ENCODE measurements around the gene MIPEP. TPM values are rescaled to one million over a fixed set of nuclear protein-coding genes. Genes with fewer than 3 reads are reported as not detected.

MIPEP gene
- total and polyA plus RNA-seq, 12 donors, result 13.9 to 28.6 (median 20.7) TPM

DNA sequence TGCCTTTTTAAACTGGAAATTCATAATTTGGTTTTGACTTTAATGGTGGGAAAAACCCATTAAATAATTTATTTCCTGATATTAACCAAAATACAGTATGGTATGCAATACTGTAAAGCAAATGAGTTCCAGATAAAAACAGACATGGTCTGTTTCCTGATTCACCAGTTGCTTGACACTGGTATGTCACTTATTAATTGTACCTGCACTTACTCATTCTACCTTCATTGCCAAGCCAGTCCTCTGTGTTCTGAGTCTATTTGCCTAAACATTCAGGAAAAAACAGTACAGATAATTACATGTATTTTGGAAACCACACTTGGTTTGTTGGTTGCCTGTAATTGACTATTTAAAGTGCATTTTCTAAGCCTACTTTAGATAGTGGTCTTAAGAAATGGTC is 159.7 kb downstream of the MIPEP start:
- no peak overlapping the region for H3K4me3 ChIP-seq
- no peak overlapping the region for H3K27ac ChIP-seq
- TF ChIP-seq, protein P1, sequence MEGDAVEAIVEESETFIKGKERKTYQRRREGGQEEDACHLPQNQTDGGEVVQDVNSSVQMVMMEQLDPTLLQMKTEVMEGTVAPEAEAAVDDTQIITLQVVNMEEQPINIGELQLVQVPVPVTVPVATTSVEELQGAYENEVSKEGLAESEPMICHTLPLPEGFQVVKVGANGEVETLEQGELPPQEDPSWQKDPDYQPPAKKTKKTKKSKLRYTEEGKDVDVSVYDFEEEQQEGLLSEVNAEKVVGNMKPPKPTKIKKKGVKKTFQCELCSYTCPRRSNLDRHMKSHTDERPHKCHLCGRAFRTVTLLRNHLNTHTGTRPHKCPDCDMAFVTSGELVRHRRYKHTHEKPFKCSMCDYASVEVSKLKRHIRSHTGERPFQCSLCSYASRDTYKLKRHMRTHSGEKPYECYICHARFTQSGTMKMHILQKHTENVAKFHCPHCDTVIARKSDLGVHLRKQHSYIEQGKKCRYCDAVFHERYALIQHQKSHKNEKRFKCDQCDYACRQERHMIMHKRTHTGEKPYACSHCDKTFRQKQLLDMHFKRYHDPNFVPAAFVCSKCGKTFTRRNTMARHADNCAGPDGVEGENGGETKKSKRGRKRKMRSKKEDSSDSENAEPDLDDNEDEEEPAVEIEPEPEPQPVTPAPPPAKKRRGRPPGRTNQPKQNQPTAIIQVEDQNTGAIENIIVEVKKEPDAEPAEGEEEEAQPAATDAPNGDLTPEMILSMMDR (IDR thresholded peaks at IDR 0.05), result no peak
- intact Hi-C loops (cut with DNase I), result no loop called here
- no peaks in the 10 kb centered on the region for H3K4me1 ChIP-seq (replicated peaks in 1 of 2)
- H3K9me3 ChIP-seq (replicated peaks in 1 of 3), result no peaks in the 10 kb centered on the region
- DNase-seq, result no peak
- no peaks in the 10 kb centered on the region for H3K36me3 ChIP-seq (replicated peaks in 1 of 2)
- no peaks in the 10 kb centered on the region for H3K27me3 ChIP-seq

DNA sequence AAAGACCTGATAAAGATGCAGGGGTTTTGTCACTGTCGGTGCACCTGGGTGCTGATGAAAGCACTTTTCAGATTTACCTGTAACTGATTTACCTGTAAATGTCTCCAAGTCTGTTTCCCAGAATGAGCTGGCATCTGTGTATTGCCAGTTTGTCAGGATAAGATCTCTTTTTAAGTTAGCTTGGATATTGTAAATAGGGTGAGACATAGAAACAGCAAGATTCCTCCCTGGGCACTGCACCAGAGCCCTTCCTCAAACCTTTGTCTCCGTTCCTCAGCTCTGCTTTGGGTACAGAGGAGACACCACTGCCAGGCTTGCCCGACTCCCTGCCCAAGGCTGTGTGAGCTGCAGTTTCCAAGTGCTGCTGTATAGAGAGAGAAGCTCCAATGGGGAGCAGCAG is 160.4 kb downstream of the MIPEP start:
- no peak for DNase-seq
- no peaks in the 10 kb centered on the region for H3K36me3 ChIP-seq (replicated peaks in 1 of 2)
- no peaks in the 10 kb centered on the region for H3K27me3 ChIP-seq
- H3K27ac ChIP-seq, result no peak overlapping the region
- no peak overlapping the region for H3K4me3 ChIP-seq
- WGBS, 4 donors, result 87 to 99% (median 93%) methylated on average over 3 of the region's 3 CpGs
- no peaks in the 10 kb centered on the region for H3K4me1 ChIP-seq (replicated peaks in 1 of 2)
- no peaks in the 10 kb centered on the region for H3K9me3 ChIP-seq (replicated peaks in 1 of 3)
- no peak for TF ChIP-seq POLR2A (IDR thresholded peaks at IDR 0.05)
- TF ChIP-seq, protein P1 (IDR thresholded peaks at IDR 0.05), result no peak
- intact Hi-C loops (cut with DNase I), result no loop called here

DNA sequence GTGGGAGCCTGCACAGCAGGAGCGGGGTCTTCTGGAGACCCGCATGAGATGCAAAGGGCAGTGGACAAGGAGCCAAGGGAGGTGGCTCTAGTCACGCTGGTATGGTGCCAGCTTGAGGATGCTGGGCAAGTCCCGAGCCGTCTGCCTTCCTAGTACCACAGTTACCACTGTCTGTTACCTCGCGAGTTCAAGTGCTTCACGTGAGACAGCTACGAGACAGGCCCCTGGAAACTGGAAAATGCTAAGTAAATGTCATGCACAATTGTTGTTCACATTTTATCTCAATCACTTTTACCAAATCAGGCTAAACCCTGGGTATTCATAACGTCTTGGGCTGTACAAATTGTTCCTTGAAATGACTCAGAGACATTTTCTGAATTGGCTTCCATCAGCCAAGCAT is 163.3 kb downstream of the MIPEP start:
- intact Hi-C loops (cut with DNase I), result no loop called here
- H3K27ac ChIP-seq, result no peak overlapping the region

GRCh38 chr13:23724196-23724970 is 164.8 kb downstream of the MIPEP start:
- H3K4me1 ChIP-seq (replicated peaks in 1 of 2), result no peaks in the 10 kb centered on the region
- no peak for DNase-seq
- no peak overlapping the region for H3K4me3 ChIP-seq
- intact Hi-C loops (cut with DNase I), result no loop called here
- WGBS, 4 donors, result 84 to 92% (median 88%) methylated on average over 7 of the region's 7 CpGs
- H3K27ac ChIP-seq, result no peak overlapping the region
- H3K9me3 ChIP-seq (replicated peaks in 1 of 3), result no peaks in the 10 kb centered on the region
- no peaks in the 10 kb centered on the region for H3K36me3 ChIP-seq (replicated peaks in 1 of 2)
- no peak for TF ChIP-seq POLR2A (IDR thresholded peaks at IDR 0.05)
- TF ChIP-seq, protein P1 (IDR thresholded peaks at IDR 0.05), result no peak
- H3K27me3 ChIP-seq, result no peaks in the 10 kb centered on the region

More for the DNA sequence above, 163.3 kb downstream of the MIPEP start:
- Histone ChIP-seq H3K36me3 (replicated peaks in 1 of 2) (no peaks in the 10 kb centered on the region), H3K9me3 (replicated peaks in 1 of 3) (no peaks in the 10 kb centered on the region), H3K4me3 (no peak overlapping the region), H3K27me3 (no peaks in the 10 kb centered on the region), H3K4me1 (replicated peaks in 1 of 2) (no peaks in the 10 kb centered on the region)
- 91 to 96% (median 95%) methylated on average over 10 of the region's 10 CpGs for WGBS, 4 donors
- no peak for TF ChIP-seq POLR2A (IDR thresholded peaks at IDR 0.05)
- TF ChIP-seq, protein P1 (IDR thresholded peaks at IDR 0.05), result no peak
- DNase-seq, result no peak

All from adrenal gland (tissue), 12 donors.